ENCODE measurements around the gene BPIFB3.

The BPIFB3 gene

DNA sequence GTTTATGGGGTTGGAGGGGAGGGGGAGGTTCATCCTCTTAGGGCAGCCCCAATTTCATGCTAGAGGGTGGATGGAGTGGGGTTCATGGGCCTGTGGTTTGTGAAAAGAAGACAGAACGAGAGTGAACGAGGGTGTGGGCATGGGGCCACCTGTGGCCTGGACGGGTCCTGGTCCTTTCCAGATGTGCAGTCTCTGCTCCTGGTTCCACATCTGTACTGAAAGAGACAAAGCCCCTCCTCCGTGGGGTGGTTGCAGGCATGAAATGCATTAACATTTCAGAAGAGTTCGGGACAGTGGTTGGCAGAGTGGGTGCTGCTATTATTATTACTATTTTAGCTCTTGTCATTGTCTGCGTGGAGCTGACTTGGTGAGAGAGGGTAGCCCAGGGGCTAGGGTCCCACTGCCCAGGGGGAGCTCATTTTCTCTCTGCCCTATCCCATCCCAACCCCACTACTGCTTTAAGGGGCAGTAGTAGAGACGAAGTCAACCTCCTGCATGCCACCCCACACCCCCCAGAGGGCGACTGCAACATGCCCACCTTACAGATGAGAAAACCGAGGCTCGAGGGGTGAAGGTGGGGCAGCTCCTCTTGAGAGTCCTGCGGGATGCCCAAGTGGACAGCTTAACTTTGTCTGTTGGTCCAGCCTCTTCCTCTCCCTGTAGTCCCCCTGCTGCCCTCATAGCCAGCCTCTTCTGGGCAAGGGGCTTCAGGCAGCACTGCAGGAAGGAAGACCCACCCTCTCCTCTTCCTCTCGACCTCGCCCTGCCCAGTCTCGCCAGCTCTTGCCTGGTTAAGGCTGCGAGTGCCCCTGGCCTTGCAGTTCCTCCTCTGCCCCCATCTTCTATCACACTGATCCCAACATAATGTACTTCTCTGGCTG is 37.8 kb upstream of the BPIFB3 start:
- DNase-seq (ENCODE audit: low read depth) = no peak

DNA sequence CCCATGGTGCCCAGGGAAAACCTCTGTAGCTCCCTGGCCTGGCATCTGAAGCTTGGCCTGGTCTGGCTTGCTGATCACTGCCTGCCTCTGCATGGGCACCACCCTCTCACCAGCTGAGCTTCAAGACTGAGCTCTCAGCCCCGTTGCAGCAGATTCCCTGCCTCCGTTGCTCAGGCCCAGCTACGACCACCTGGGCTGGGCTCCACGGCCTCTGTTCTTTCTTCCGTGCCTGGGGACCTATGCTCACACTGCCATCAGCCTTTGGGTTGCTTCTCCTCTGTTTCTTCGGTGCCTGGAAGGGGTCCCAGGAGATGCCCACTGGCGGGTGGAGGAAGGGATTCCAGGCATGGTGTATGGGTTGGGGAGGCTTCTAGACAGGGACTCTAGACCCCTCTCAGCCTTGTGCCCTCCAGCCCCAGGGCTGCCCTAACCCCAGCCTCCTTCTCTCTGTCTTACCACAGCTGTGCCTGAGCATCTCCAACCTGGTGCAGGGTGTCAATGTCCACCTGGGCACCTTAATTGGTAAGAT is 37.1 kb upstream of the BPIFB3 start:
- DNase-seq (ENCODE audit: low read depth) = no peak

DNA sequence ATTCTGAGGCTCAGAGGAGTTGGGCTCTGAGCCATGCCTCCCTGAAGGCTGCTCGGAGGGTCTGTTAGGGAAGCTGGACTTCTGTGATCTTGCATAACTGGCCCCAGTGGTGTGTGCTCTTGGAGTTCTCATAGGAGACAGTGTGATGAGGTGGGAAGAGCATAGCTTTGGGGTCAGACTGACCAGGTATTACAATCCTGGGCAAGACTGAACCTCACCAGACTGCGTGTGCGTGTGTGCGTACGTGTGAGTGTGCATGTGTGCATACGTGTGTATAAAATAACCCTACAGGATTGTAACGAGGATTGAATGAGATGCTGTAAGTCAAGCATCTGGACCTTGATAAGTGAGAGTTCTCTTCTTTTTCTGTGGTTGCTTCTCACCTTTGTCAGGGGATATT is 36.2 kb upstream of the BPIFB3 start:
- no peak for DNase-seq (ENCODE audit: low read depth)

DNA sequence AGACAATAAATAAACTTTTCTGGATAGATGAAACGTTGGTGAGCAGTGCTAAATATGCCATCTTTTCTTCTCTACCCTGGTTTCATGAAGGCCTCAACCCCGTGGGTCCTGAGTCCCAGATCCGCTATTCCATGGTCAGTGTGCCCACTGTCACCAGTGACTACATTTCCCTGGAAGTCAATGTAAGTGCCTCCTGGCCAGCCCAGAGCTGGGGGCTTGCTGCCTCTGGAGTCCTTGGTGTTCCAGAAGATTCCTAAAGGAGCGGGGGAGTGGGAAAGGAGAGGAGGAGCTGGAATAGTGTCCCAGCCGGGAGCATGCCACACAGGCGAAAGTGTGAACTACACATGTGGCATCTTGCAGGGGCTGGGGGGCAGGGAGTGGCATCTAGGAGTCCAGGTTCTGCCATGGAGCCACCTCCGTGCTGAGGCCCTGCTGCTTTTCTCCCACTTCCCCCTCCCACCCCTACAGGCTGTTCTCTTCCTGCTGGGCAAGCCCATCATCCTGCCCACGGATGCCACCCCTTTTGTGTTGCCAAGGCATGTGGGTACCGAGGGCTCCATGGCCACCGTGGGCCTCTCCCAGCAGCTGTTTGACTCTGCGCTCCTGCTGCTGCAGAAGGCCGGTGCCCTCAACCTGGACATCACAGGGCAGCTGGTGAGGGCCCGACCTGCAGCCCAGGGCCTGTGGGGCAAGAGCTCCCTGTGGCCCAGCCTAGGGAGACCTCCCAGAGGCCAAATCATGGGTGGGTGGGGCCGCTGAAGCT is 35.4 kb upstream of the BPIFB3 start:
- DNase-seq (ENCODE audit: low read depth) = no peak

DNA sequence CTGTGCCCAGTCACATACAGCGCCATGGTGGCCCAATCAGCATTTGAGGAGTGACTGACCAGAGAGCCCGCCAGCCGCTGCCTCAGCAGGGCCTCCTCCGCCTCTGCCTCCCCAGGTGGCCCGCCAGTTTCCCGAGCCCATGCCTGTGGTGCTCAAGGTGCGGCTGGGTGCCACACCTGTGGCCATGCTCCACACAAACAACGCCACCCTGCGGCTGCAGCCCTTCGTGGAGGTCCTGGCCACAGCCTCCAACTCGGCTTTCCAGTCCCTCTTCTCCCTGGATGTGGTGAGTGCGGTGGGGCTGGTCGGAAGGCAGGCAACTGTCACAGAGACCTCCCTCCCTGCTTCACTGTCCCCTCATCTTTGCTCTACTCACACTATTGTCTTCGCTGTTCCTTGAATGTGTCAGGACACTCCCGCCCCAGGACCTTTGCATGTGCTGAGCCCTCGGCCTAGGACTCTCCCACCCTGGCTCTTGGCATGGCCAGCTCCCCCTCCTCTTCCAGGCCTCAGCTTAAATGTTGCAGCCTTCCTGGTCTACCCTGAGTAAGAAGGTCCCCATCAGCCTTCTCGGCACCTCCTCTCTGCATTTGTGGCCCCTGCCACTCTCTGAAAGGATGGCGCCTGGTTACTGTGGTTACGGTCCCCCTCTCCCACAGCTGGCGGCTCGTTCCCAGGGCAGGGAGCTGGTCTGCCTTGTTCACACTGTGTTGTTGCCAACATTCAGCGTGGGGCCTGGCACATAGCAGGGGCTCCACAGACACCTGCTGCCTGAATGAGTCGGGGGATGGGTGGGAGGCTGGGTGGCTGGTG is 34.0 kb upstream of the BPIFB3 start:
- no peak for DNase-seq (ENCODE audit: low read depth)

DNA sequence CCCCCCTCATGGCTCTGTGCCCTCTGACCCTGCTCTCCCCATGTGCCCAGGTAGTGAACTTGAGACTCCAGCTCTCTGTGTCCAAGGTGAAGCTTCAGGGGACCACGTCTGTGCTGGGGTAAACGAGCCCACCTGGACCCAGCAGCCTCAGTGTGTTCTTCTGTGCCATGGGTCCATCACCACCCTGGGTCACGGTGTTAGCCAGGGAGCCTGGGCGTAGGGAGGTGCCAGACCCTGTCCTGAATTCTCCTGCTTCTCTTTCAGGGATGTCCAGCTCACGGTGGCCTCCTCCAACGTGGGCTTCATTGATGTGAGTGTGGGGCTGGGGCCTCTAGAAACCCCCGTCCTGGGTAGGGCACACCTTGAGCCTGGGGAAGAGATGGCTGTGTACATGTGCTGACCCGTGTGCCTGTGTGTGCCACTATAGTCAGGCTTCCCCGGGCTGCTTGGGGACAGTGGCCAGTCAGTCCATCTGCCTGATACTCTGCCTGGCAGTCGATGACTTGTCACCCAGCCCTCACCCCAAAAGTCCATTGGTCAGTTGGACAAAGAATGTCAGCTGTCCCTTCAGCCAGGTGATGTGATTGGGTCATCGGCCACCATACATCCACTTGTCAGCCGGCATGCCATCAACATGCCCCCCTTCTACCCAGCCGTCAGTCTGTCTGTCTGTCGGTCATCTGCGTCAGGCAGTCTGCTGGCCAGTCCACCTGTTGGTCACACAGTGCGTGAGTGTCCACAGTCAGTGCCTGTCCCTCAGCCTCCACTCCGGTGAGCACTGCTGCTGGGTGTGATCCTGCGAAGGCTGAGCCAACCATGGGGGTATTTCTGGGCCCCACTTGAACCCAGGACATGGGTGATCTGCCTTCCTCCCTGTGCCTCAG is 33.2 kb upstream of the BPIFB3 start:
- DNase-seq (ENCODE audit: low read depth) = no peak

DNA sequence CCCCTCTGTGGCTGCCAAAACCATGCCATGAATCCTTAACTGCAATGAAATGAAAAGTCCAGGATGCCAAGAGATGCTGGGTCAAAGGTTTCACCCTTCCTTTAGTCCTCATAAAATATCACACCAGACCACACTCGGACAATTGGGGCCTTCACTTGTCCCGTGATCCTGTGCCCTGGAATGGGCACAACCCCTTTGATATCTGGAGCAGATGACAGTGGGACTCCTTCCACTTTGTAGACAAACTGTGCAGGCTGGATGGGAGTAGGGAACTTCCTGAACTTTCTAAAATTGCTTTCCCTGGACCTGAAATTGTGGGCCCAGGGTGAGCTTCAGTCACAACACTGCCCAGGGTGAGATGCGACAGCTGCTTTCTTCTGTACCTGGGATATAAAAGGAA is 31.8 kb upstream of the BPIFB3 start:
- DNase-seq (ENCODE audit: low read depth) = no peak

DNA sequence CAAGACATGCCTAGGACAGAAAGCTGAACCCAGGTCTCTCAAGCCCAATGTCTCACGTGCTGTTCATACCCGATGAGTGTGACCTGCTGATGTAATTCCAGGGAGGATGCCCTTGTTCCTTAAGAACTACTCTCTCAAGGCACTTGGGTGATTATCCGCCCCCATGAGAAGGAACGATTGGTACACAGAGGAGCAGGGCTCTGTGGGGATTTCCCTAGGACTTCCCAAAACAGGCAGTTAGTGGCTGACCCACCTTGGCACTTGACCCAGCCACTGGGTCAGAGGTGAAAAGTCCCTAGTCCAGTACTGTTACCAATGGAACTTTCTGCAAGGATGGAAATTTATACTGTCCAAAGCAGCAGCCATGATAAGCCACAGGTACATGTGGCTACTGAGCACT is 31.4 kb upstream of the BPIFB3 start:
- DNase-seq (ENCODE audit: low read depth) = no peak

DNA sequence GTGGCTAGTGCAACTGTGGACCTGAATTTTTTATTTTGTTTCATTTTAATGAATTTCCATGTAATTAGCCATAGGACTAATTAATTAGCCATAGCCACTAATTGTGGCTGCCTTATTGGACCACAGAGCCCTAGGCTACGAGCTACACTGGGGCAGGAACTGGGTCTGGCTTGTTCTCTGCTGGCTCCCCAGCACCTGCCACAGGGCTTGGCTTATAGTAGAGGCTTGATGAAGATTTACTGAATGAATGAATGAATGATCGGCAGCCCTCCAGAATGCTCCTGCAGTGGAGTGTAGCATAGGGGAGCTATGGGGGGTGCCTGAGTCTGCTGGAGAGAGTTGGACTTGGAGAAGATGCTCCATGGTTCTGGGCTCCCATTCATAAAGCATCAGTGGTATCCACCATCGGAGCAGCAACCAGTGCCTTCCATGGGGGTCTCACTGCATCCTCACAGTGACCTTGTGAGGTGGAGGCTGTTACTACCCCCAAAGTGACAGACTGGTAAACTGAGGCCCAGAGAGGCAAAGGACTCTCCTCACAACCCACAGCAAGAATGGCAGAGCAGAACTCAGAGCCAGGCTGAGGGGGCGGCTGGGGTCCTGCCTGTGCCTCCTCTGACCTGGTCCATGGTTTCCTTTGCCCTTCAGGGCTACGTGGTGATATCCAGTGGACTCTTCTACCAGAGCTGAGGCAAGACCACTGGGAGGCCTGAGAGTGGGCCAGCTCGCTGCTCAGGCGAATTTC is 30.8 kb upstream of the BPIFB3 start:
- DNase-seq (ENCODE audit: low read depth) = no peak

DNA sequence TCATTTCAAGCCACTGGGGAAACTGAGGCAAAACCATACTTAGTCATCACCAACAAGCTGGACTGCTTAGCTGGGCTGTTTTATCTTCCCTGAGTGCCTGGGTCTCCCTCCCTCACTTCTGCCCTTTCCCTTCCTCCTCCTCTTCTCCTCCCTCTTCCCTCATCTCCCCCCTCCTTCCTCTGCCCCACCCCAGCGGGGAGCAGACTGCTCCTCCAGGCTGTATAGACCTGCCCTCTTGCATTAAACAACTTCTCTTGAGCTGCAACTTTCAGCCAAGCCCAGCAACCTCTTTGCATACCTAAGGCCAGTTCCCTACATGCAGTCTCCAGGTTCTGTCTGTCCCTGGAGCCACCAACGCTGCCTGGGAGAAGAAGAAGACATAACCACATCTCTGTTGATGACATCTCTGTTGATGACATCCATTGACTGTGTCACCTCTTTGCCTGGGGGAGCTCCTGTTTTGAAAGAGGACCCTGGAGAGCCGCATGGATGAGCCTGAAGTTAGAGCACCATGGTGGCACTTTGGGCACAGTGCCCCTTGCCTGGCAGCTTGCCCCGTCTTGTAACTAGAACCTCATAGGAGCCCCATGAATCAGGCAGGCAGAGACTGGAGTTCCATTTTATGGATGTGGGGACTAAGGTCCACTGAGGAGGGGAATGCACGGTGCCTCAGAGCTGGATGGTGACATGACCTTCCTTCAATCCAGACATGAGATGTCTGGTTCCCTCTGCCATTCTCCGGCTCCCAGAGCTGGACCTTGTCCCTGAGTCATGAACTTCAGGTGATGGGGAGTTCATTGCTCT is 30.1 kb upstream of the BPIFB3 start:
- DNase-seq (ENCODE audit: low read depth) = no peak

DNA sequence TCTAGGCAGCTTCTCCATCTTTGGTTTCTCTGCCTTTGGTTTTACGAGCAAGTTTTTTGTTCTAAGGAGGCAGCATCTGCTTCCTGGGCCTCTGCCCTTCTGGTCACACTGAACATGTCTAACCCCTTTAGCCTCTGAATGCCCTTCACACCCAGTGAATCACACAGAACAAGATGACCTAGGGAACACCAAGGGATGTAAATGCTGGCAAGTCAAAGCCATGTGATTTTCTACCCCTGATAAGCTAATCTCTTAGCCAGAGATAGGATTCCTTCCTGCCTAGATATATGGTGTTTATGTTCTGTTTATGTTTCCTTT is 29.5 kb upstream of the BPIFB3 start:
- DNase-seq (ENCODE audit: low read depth) = no peak

DNA sequence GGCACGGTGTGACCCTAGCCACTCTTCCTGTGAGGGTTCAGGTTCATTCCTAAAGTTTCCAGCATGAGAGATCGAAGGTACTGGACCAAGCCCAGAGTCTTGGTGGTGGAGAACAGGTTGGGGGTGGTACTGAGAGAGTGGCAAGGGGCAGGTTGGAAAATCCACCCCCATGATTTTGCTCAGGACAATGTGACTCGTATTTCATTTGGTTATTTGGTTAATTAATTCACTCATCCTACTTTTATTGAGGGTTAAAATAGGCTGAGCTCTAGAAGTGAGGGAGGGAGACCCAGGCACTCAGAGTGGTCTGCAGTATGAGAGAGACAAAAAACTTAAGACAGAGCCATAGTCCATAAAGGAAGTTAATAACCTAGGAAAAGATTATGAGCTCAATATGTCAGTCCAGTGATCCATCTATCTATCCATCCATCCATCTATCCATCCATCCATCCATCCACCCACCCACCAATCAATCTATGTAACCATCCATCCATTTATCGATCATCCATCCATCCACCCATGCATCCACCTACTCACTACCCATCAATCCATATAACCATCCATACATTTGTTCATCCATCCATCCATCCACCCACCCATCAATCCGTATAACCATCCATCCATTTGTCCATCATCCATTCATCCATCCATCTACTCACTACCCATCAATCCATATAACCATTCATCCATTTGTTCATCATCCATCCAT is 28.9 kb upstream of the BPIFB3 start:
- DNase-seq (ENCODE audit: low read depth) = no peak

DNA sequence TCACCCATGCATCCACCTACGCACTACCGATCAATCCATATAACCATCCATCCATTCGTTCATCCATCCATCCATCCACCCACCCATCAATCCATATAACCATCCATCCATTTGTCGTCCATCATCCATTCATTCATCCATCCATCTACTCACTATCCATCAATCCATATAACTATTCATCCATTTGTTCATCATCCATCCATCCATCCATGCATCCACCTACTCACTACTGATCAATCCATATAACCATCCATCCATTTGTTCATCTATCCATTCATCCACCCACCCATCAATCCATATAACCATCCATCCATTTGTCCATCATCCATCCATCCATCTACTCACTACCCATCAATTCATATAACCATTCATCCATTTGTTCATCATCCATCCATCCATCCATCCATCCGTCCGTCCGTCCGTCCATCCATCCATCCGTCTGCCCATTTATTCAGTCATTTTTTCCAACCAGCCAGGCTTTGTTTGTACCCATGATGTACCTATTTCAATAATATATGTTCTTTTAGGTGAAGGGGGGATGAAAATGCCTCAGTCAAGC is 28.3 kb upstream of the BPIFB3 start:
- no peak for DNase-seq (ENCODE audit: low read depth)

DNA sequence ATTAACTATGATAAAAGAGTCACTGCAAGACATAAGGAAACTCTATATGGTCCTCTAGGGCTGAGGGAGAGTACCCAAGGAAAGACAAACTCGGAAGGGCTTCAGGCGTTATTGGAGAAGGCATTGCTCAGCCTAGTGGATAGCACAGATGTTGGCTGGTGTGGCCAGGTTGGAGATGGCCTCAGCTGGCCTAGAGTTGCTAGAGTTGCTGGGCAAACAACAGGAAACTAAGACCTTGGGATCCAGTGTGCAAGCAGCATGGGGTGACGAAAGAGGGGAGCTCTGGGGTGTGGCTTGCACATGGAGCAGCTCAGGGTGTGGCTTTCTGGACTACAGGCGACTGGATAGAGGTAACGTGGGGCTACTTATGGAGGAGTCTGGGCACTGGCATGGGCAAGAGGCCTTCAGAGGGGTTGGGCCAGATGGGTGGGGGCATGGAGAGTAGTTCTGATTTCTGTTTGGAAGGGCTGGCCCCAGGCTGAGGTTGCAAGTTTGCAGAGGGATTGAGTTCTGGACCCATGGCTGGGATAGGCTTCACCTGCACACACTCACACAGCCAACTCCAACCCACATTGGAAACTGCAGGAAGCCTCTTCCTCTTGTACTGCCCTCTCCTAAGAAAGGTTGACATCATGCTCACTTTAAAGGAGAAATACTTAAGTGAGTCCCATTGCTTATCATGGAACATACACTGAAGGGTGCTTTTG is 27.5 kb upstream of the BPIFB3 start:
- no peak for DNase-seq (ENCODE audit: low read depth)

DNA sequence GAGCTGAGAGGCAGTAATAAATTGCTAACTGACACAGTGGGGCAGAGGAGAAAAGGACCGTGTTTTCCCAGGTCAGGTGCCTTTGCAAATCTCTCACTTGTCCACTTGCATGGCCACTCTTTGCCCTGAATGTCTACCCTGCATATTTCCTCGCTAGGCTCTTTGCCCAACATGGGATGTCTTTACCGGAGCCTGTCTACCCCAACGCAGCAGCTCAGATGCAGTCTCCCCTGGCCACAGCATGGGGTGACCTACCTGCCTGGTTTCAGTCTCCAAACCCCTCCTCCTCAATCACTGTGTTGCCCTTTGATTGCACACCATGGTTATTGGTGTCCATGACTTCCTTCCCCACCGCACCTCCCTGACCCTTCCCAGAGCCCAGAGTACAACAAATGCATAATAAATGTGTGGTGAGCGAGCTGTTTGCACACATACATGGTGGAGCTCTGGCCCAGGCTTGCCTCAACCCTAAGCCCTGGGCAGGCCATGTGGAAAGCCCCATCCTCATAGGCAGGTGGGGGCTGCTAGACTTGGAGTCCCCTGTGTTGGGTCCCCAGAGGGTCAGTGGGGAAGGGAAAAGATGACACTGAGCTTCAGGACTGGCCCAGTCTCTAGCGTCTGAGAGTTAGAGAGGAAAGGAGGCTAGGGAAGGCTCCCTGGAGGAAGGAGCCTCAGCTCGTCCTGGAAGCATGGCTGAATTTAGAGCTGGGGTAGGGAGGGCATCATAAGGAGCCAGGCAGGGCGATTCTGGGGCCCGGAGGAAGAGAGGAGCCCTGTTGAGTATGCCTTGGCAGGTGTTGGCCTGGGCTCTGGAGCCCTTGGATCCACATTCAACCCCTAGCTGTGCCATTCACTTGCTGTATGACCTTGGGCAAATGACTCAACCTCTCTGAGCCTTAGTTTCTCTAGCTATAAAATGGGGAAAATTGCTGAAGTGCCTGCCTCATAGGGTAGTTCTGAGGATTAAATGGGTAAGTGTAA is 26.6 kb upstream of the BPIFB3 start:
- no peak for DNase-seq (ENCODE audit: low read depth)

DNA sequence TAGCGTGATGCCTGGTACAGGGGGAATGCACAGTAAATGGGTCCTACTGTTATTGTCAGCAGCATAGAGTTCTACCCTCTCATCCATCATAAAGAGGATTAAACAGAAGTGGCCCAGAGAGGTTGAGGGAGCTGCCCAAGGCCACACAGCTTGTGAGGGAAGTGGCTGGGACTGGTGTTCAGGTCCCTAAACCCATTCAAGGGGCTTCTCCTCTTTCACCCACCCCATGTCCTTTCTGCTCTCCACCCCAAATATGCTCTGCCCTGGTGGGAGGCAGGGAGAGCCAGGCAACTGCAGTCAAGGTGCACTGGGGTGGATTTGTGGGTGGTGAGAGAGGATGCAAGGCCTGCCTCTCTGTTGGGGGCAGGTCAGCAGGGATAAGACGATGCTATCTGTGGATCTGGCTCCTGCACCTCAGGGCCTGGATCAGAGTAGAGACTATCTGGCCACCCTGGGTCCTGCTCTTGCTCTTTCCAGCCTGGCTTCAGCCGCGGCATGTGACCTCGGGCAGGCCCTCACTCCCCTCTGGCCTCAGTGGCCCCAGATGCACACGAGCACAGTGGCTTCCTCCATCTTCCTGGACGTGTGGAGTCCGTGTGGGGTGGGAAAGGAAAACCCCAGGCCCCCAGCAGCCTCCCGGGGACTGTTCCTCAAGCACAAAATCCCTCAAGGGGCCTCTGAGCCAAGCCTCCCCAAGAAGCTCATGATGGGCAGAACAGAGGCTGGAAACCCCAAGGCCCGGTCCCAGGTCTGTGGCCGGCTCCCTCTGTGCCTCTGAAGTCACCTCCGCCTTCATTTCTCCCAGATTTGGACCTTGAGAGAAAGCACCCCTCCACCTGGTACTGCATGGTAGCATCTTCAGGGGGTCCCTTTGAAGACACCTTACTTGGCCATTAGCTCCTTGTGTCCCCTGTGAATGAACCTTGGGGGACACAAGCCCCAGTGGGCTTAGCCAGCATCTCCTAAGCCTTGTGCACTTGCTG is 25.6 kb upstream of the BPIFB3 start:
- DNase-seq (ENCODE audit: low read depth) = no peak
